NCI-H2029 treated with DMSO at 0.1 percent for 48 hours (cell line): ENCODE results near the gene PKNOX1.
"Not testable (repeated sequence)": the region's sequence is repeated elsewhere in the genome, so short reads cannot be mapped to it uniquely, and the experiment has no call there.

Source experiments
- DNase-seq: peaks from one replicate; lab custom pipeline; 2025; lab: John Stamatoyannopoulos, UW

The PKNOX1 gene

GRCh38 chr21:43020771-43021170, 46.4 kb downstream of the PKNOX1 start:
- DNase-seq = no peak

GRCh38 chr21:43021191-43021590, 46.8 kb downstream of the PKNOX1 start:
- DNase-seq = no peak

GRCh38 chr21:43021756-43022600, 47.6 kb downstream of the PKNOX1 start:
- DNase-seq = no peak

- no peak for DNase-seq
Measured at GRCh38 chr21:43023175-43023574, 48.8 kb downstream of the PKNOX1 start.

- no peak for DNase-seq
Measured at GRCh38 chr21:43024439-43025136, 50.2 kb downstream of the PKNOX1 start.

- DNase-seq = no peak
Measured at GRCh38 chr21:43025636-43026180, 51.3 kb downstream of the PKNOX1 start.

GRCh38 chr21:43027846-43028731, 53.7 kb downstream of the PKNOX1 start:
- no peak for DNase-seq

- no peak for DNase-seq
Measured at GRCh38 chr21:43029785-43030184, 55.4 kb downstream of the PKNOX1 start.

- no peak for DNase-seq
Measured at GRCh38 chr21:43031121-43031619, 56.8 kb downstream of the PKNOX1 start.

GRCh38 chr21:43034101-43034500, 59.7 kb downstream of the PKNOX1 start:
- DNase-seq = no peak

GRCh38 chr21:43034826-43035225, 60.5 kb downstream of the PKNOX1 start:
- DNase-seq = no peak

- DNase-seq = not testable (repeated sequence)
Measured at GRCh38 chr21:43036889-43037288, 62.5 kb downstream of the PKNOX1 start.

- not testable (repeated sequence) for DNase-seq
Measured at GRCh38 chr21:43037918-43038658, 63.7 kb downstream of the PKNOX1 start.

GRCh38 chr21:43038659-43039044, 64.3 kb downstream of the PKNOX1 start:
- DNase-seq = not testable (repeated sequence)

GRCh38 chr21:43042169-43042568, 67.8 kb downstream of the PKNOX1 start:
- not testable (repeated sequence) for DNase-seq

- not testable (repeated sequence) for DNase-seq
Measured at GRCh38 chr21:43043291-43043690, 68.9 kb downstream of the PKNOX1 start.

- DNase-seq = not testable (repeated sequence)
Measured at GRCh38 chr21:43044547-43044946, 70.2 kb downstream of the PKNOX1 start.

GRCh38 chr21:43045165-43045875, 71.0 kb downstream of the PKNOX1 start:
- DNase-seq = not testable (repeated sequence)

- DNase-seq = not testable (repeated sequence)
Measured at GRCh38 chr21:43045876-43046821, 71.8 kb downstream of the PKNOX1 start.
